Activated T-cell treated with anti-CD3 and anti-CD28 coated beads, Interleukin-2, amount 50 U/mL, for 72 hours (primary cell): ENCODE results near the gene PHLDB2. TPM values are rescaled to one million over a fixed set of nuclear protein-coding genes. Genes with fewer than 3 reads are reported as not detected.
A peak's percentile ranks its signal among the peaks of the same experiment; 100 is the strongest.

ENCODE experiments used
- ATAC-seq, 2 donors: fragments of 150-1000 bp; cut with Tn5 transposase; replicated peaks in 1 of 2; 2 replicates each; pipeline ENCODE4 v1.10.0; 2021; ENCODE audit warnings: moderate library complexity in 2 of 2, mild to moderate bottlenecking in 1 of 2
- DNase-seq, 2 donors: peaks; one replicate each; pipeline ENCODE4 v3.0.0; 2021 to 2022; ENCODE audit warnings: mixed read lengths in 1 of 2
- H3K27ac Mint-ChIP-seq: one replicate; pipeline ENCODE4 v1.8.0; 2022; ENCODE audit warnings: mild to moderate bottlenecking, moderate library complexity, mixed read lengths
- H3K27me3 Mint-ChIP-seq: one replicate; pipeline ENCODE4 v1.8.0; 2022; ENCODE audit warnings: low read depth, mixed read lengths
- H3K36me3 Mint-ChIP-seq, 2 donors: one replicate each; pipeline ENCODE4 v1.8.0; 2022; ENCODE audit warnings: mixed read lengths in 2 of 2, mild to moderate bottlenecking in 1 of 2; ENCODE audit not compliant: insufficient read depth in 2 of 2
- H3K4me1 Mint-ChIP-seq: one replicate; pipeline ENCODE4 v1.8.0; 2022; ENCODE audit warnings: low read depth, mixed read lengths
- H3K4me3 Mint-ChIP-seq, 2 donors: one replicate each; pipeline ENCODE4 v1.8.0; 2022; ENCODE audit warnings: mild to moderate bottlenecking in 2 of 2, mixed read lengths in 2 of 2, moderate library complexity in 2 of 2
- H3K9me3 Mint-ChIP-seq, 2 donors: one replicate each; pipeline ENCODE4 v1.8.0; 2022; ENCODE audit warnings: mixed read lengths in 2 of 2
- total RNA-seq, 2 donors: library from RNA; stranded (reverse); gene quantifications; one replicate each; pipeline ENCODE4 v1.2.3, GENCODE V29; 2022

Gene PHLDB2
- total RNA-seq, 2 donors from 2014 or later = 1.1 to 2.5 TPM

GRCh38 chr3:111902534-111902933 lies 43.5 kb downstream of the PHLDB2 start:
- DNase-seq (no peak), ATAC-seq (no peak)
- no peak overlapping the region for H3K4me3 Mint-ChIP-seq
- H3K4me1 Mint-ChIP-seq = peaks cover 13% of the 10 kb centered on the region
- H3K9me3 Mint-ChIP-seq = no peaks in the 10 kb centered on the region
- no peak overlapping the region for H3K27ac Mint-ChIP-seq
- H3K36me3 Mint-ChIP-seq = no peaks in the 10 kb centered on the region
- H3K27me3 Mint-ChIP-seq = no peaks in the 10 kb centered on the region

- Mint-ChIP-seq H3K4me1 (peaks cover 13% of the 10 kb centered on the region), H3K27me3 (no peaks in the 10 kb centered on the region), H3K9me3 (no peaks in the 10 kb centered on the region), H3K4me3 (no peak overlapping the region), H3K27ac (no peak overlapping the region), H3K36me3 (no peaks in the 10 kb centered on the region)
- peak; percentile 64 to 85 for ATAC-seq
- peak; percentile 8 to 10 for DNase-seq
Measured at GRCh38 chr3:111903067-111903511, 44.0 kb downstream of the PHLDB2 start.

GRCh38 chr3:111904376-111905241 lies 45.5 kb downstream of the PHLDB2 start:
- no peak for DNase-seq
- Mint-ChIP-seq H3K4me1 (peaks cover 13% of the 10 kb centered on the region), H3K4me3 (no peak overlapping the region), H3K27me3 (no peaks in the 10 kb centered on the region), H3K27ac (no peak overlapping the region), H3K36me3 (no peaks in the 10 kb centered on the region), H3K9me3 (no peaks in the 10 kb centered on the region)
- no peak for ATAC-seq

GRCh38 chr3:111906656-111907055 lies 47.6 kb downstream of the PHLDB2 start:
- Mint-ChIP-seq H3K27ac (no peak overlapping the region), H3K36me3 (no peaks in the 10 kb centered on the region), H3K9me3 (no peaks in the 10 kb centered on the region), H3K4me1 (peaks cover 6% of the 10 kb centered on the region), H3K4me3 (no peak overlapping the region), H3K27me3 (no peaks in the 10 kb centered on the region)
- ATAC-seq (no peak), DNase-seq (no peak)

GRCh38 chr3:111907151-111907550 lies 48.1 kb downstream of the PHLDB2 start:
- no peak overlapping the region for H3K4me3 Mint-ChIP-seq
- H3K27ac Mint-ChIP-seq = no peak overlapping the region
- no peak for DNase-seq
- H3K4me1 Mint-ChIP-seq = peaks cover 6% of the 10 kb centered on the region
- H3K9me3 Mint-ChIP-seq = no peaks in the 10 kb centered on the region
- no peaks in the 10 kb centered on the region for H3K27me3 Mint-ChIP-seq
- H3K36me3 Mint-ChIP-seq = no peaks in the 10 kb centered on the region
- ATAC-seq = no peak

- ATAC-seq = no peak
- H3K36me3 Mint-ChIP-seq = no peaks in the 10 kb centered on the region
- no peak overlapping the region for H3K4me3 Mint-ChIP-seq
- no peak overlapping the region for H3K27ac Mint-ChIP-seq
- H3K4me1 Mint-ChIP-seq = no peaks in the 10 kb centered on the region
- no peak for DNase-seq
- H3K9me3 Mint-ChIP-seq = no peaks in the 10 kb centered on the region
- H3K27me3 Mint-ChIP-seq = no peaks in the 10 kb centered on the region
Measured at GRCh38 chr3:111910806-111911205, 51.7 kb downstream of the PHLDB2 start.

GRCh38 chr3:111911446-111911845 lies 52.4 kb downstream of the PHLDB2 start:
- DNase-seq (no peak), ATAC-seq (no peak)
- H3K36me3 Mint-ChIP-seq = no peaks in the 10 kb centered on the region
- H3K4me3 Mint-ChIP-seq = no peak overlapping the region
- H3K4me1 Mint-ChIP-seq = no peaks in the 10 kb centered on the region
- no peak overlapping the region for H3K27ac Mint-ChIP-seq
- no peaks in the 10 kb centered on the region for H3K9me3 Mint-ChIP-seq
- H3K27me3 Mint-ChIP-seq = no peaks in the 10 kb centered on the region

- Mint-ChIP-seq H3K27me3 (no peaks in the 10 kb centered on the region), H3K4me1 (no peaks in the 10 kb centered on the region), H3K36me3 (no peaks in the 10 kb centered on the region), H3K4me3 (no peak overlapping the region), H3K9me3 (no peaks in the 10 kb centered on the region), H3K27ac (no peak overlapping the region)
- ATAC-seq (no peak), DNase-seq (no peak)
Measured at GRCh38 chr3:111913163-111913763, 54.2 kb downstream of the PHLDB2 start.

- Mint-ChIP-seq H3K9me3 (no peaks in the 10 kb centered on the region), H3K27ac (no peak overlapping the region), H3K4me1 (no peaks in the 10 kb centered on the region), H3K36me3 (no peaks in the 10 kb centered on the region), H3K27me3 (no peaks in the 10 kb centered on the region), H3K4me3 (no peak overlapping the region)
- ATAC-seq (no peak), DNase-seq (no peak)
Measured at GRCh38 chr3:111915905-111916304, 56.8 kb downstream of the PHLDB2 start.

GRCh38 chr3:111917300-111917699 lies 58.2 kb downstream of the PHLDB2 start:
- no peak for DNase-seq
- Mint-ChIP-seq H3K4me3 (no peak overlapping the region), H3K36me3 (no peaks in the 10 kb centered on the region), H3K4me1 (no peaks in the 10 kb centered on the region), H3K9me3 (no peaks in the 10 kb centered on the region), H3K27me3 (no peaks in the 10 kb centered on the region), H3K27ac (no peak overlapping the region)
- no peak for ATAC-seq

GRCh38 chr3:111919370-111920065 lies 60.5 kb downstream of the PHLDB2 start:
- no peaks in the 10 kb centered on the region for H3K27me3 Mint-ChIP-seq
- no peaks in the 10 kb centered on the region for H3K9me3 Mint-ChIP-seq
- peaks cover 7% of the 10 kb centered on the region for H3K4me1 Mint-ChIP-seq
- peaks cover 0 to 2% of the 10 kb centered on the region in 2 donors for H3K36me3 Mint-ChIP-seq
- no peak overlapping the region for H3K4me3 Mint-ChIP-seq
- H3K27ac Mint-ChIP-seq = no peak overlapping the region
- ATAC-seq = no peak
- no peak for DNase-seq

GRCh38 chr3:111921181-111921580 lies 62.1 kb downstream of the PHLDB2 start:
- ATAC-seq = no peak
- H3K36me3 Mint-ChIP-seq = peaks cover 0 to 2% of the 10 kb centered on the region in 2 donors
- no peak overlapping the region for H3K4me3 Mint-ChIP-seq
- no peak overlapping the region for H3K27ac Mint-ChIP-seq
- peaks cover 7% of the 10 kb centered on the region for H3K4me1 Mint-ChIP-seq
- H3K9me3 Mint-ChIP-seq = no peaks in the 10 kb centered on the region
- DNase-seq = no peak
- no peaks in the 10 kb centered on the region for H3K27me3 Mint-ChIP-seq

- H3K36me3 Mint-ChIP-seq = peaks cover 0 to 2% of the 10 kb centered on the region in 2 donors
- no peaks in the 10 kb centered on the region for H3K27me3 Mint-ChIP-seq
- no peak overlapping the region for H3K4me3 Mint-ChIP-seq
- peaks cover 7% of the 10 kb centered on the region for H3K4me1 Mint-ChIP-seq
- H3K9me3 Mint-ChIP-seq = no peaks in the 10 kb centered on the region
- no peak for DNase-seq
- ATAC-seq = no peak
- H3K27ac Mint-ChIP-seq = no peak overlapping the region
Measured at GRCh38 chr3:111923095-111923771, 64.2 kb downstream of the PHLDB2 start.
